Measurements from ENCODE around the gene ZNF41.
"Not testable (repeated sequence)": the region's sequence is repeated elsewhere in the genome, so short reads cannot be mapped to it uniquely, and the experiment has no call there.

The ZNF41 gene

GRCh38 chrX:47482512-47483305, at the start of gene ZNF41:
Gene ZNF41, minus strand, starts transcription at chrX:47483222. Its CDS starts 15,741 bp downstream, at chrX:47467481.
- DNase-seq (ENCODE audit: low spot score) = peak; percentile 84

- DNase-seq (ENCODE audit: low spot score) = no peak
These were observed 47.0 kb upstream of the ZNF41 start for GRCh38 chrX:47530049-47530448.

- DNase-seq (ENCODE audit: low spot score) = no peak
These were observed 46.5 kb upstream of the ZNF41 start for GRCh38 chrX:47529548-47529947.

- no peak for DNase-seq (ENCODE audit: low spot score)
These were observed 40.7 kb upstream of the ZNF41 start for GRCh38 chrX:47523713-47524166.

- peak; percentile 87 for DNase-seq (ENCODE audit: low spot score)
These were observed 40.3 kb upstream of the ZNF41 start for GRCh38 chrX:47523297-47523696.

GRCh38 chrX:47518144-47518543, 35.1 kb upstream of the ZNF41 start:
- no peak for DNase-seq (ENCODE audit: low spot score)

GRCh38 chrX:47515941-47516665, 33.1 kb upstream of the ZNF41 start:
- DNase-seq (ENCODE audit: low spot score) = peak; percentile 36

- peak; percentile 57 for DNase-seq (ENCODE audit: low spot score)
These were observed 31.7 kb upstream of the ZNF41 start for GRCh38 chrX:47514533-47515235.

GRCh38 chrX:47513034-47513965, 30.3 kb upstream of the ZNF41 start:
- not testable (repeated sequence) for DNase-seq (ENCODE audit: low spot score)

- not testable (repeated sequence) for DNase-seq (ENCODE audit: low spot score)
These were observed 29.4 kb upstream of the ZNF41 start for GRCh38 chrX:47512383-47512782.

GRCh38 chrX:47507153-47507867, 24.3 kb upstream of the ZNF41 start:
- no peak for DNase-seq (ENCODE audit: low spot score)

GRCh38 chrX:47503151-47503550, 20.1 kb upstream of the ZNF41 start:
- DNase-seq (ENCODE audit: low spot score) = no peak

GRCh38 chrX:47502316-47503125, 19.5 kb upstream of the ZNF41 start:
- peak; percentile 50 for DNase-seq (ENCODE audit: low spot score)

- DNase-seq (ENCODE audit: low spot score) = peak; percentile 37
These were observed 18.4 kb upstream of the ZNF41 start for GRCh38 chrX:47501226-47502074.

- DNase-seq (ENCODE audit: low spot score) = no peak
These were observed 17.5 kb upstream of the ZNF41 start for GRCh38 chrX:47500554-47500953.

- no peak for DNase-seq (ENCODE audit: low spot score)
These were observed 16.3 kb upstream of the ZNF41 start for GRCh38 chrX:47499293-47499692.

GRCh38 chrX:47498411-47498810, 15.4 kb upstream of the ZNF41 start:
- no peak for DNase-seq (ENCODE audit: low spot score)

GRCh38 chrX:47497271-47497888, 14.4 kb upstream of the ZNF41 start:
- DNase-seq (ENCODE audit: low spot score) = peak; percentile 33

Measured in GM03348 (cell line).